DND-41 (cell line): ENCODE results near the gene RABAC1.

Experiments
- EZH2 ChIP-seq: IDR thresholded peaks from 3 replicates; pipeline ENCODE4 v1.6.1; 2012; ENCODE audit warnings: borderline replicate concordance, low read depth, mild to moderate bottlenecking, moderate library complexity, low read length, inconsistent platforms; ENCODE audit not compliant: severe bottlenecking
- TF ChIP-seq, protein P1 (sequence below): IDR thresholded peaks from 2 replicates; pipeline ENCODE4 v1.5.1; 2012; ENCODE audit warnings: borderline replicate concordance, low read length, moderate library complexity, mild to moderate bottlenecking; ENCODE audit not compliant: poor library complexity, severe bottlenecking; ENCODE audit errors: extremely low read depth

GRCh38 chr19:41990028-41990427 lies 30.9 kb upstream of the RABAC1 start:
- TF ChIP-seq, protein P1, sequence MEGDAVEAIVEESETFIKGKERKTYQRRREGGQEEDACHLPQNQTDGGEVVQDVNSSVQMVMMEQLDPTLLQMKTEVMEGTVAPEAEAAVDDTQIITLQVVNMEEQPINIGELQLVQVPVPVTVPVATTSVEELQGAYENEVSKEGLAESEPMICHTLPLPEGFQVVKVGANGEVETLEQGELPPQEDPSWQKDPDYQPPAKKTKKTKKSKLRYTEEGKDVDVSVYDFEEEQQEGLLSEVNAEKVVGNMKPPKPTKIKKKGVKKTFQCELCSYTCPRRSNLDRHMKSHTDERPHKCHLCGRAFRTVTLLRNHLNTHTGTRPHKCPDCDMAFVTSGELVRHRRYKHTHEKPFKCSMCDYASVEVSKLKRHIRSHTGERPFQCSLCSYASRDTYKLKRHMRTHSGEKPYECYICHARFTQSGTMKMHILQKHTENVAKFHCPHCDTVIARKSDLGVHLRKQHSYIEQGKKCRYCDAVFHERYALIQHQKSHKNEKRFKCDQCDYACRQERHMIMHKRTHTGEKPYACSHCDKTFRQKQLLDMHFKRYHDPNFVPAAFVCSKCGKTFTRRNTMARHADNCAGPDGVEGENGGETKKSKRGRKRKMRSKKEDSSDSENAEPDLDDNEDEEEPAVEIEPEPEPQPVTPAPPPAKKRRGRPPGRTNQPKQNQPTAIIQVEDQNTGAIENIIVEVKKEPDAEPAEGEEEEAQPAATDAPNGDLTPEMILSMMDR, result no peak
- no peak for TF ChIP-seq EZH2
